Mesodermal cell (in vitro differentiated cells): ENCODE measurements around the gene COG5.
A peak's percentile ranks its signal among the peaks of the same experiment; 100 is the strongest.

Experiments
- H3K27ac ChIP-seq: 2 replicates; pipeline ENCODE4 v1.7.0; 2013; ENCODE audit warnings: mild to moderate bottlenecking, low read depth, low read length, moderate library complexity; ENCODE audit not compliant: severe bottlenecking
- H3K36me3 ChIP-seq: 2 replicates; pipeline ENCODE4 v1.7.1; 2013; ENCODE audit warnings: mild to moderate bottlenecking, low read length, moderate library complexity; ENCODE audit not compliant: control insufficient read depth, insufficient read depth
- H3K4me1 ChIP-seq: one replicate; pipeline ENCODE4 v1.7.1; 2013; ENCODE audit warnings: mild to moderate bottlenecking, low read length; ENCODE audit not compliant: insufficient read depth, control insufficient read depth, poor library complexity, severe bottlenecking
- H3K4me3 ChIP-seq: 2 replicates; pipeline ENCODE4 v1.7.0; 2013; ENCODE audit warnings: low read length, control low read depth, mild to moderate bottlenecking; ENCODE audit not compliant: insufficient read depth, poor library complexity, severe bottlenecking; ENCODE audit errors: extremely low read depth
- H3K9me3 ChIP-seq: 2 replicates; pipeline ENCODE4 v1.7.1; 2013; ENCODE audit warnings: mild to moderate bottlenecking, low read length, moderate library complexity; ENCODE audit not compliant: control insufficient read depth
- WGBS, 2 experiments: methylation state at CpG; one replicate each; pipeline ENCODE4 v1.1.5; 2013; ENCODE audit warnings: missing lambda C conversion rate in 2 of 2; ENCODE audit not compliant: insufficient coverage in 2 of 2; 5-methylcytosine and 5-hydroxymethylcytosine counted together

The COG5 gene

GRCh38 chr7:107394831-107395230, 168.9 kb downstream of the COG5 start:
- Histone ChIP-seq H3K36me3 (no peaks in the 10 kb centered on the region), H3K4me1 (no peaks in the 10 kb centered on the region), H3K9me3 (no peaks in the 10 kb centered on the region), H3K4me3 (no peak overlapping the region), H3K27ac (no peak overlapping the region)
- no CpG with 5 or more reads among the region's 1 CpG for WGBS, 2 experiments

- Histone ChIP-seq H3K9me3 (no peaks in the 10 kb centered on the region), H3K4me1 (no peaks in the 10 kb centered on the region), H3K4me3 (no peak overlapping the region), H3K27ac (no peak overlapping the region), H3K36me3 (no peaks in the 10 kb centered on the region)
- no CpG with 5 or more reads among the region's 1 CpG for WGBS, 2 experiments
These were observed 169.4 kb downstream of the COG5 start for GRCh38 chr7:107394276-107394675.

GRCh38 chr7:107392830-107393229, 170.9 kb downstream of the COG5 start:
- no peak overlapping the region for H3K4me3 ChIP-seq
- WGBS, 2 experiments = 83% methylated on average over 1 of the region's 3 CpGs; no CpG with 5 or more reads in 1 of the 2 experiments
- no peak overlapping the region for H3K27ac ChIP-seq
- H3K36me3 ChIP-seq = no peaks in the 10 kb centered on the region
- H3K9me3 ChIP-seq = no peaks in the 10 kb centered on the region
- H3K4me1 ChIP-seq = peaks cover 4% of the 10 kb centered on the region

- Histone ChIP-seq H3K27ac (no peak overlapping the region), H3K4me1 (peaks cover 21% of the 10 kb centered on the region), H3K36me3 (no peaks in the 10 kb centered on the region), H3K9me3 (no peaks in the 10 kb centered on the region), H3K4me3 (no peak overlapping the region)
- WGBS, 2 experiments = 18 to 36% methylated on average over 6 to 7 of the region's 8 CpGs
These were observed 172.8 kb downstream of the COG5 start for GRCh38 chr7:107390916-107391315.

GRCh38 chr7:107388604-107389003, 175.1 kb downstream of the COG5 start:
- H3K4me1 ChIP-seq = peaks cover 21% of the 10 kb centered on the region
- no peaks in the 10 kb centered on the region for H3K36me3 ChIP-seq
- 94 to 95% methylated on average over 7 of the region's 8 CpGs for WGBS, 2 experiments
- no peak overlapping the region for H3K4me3 ChIP-seq
- H3K9me3 ChIP-seq = no peaks in the 10 kb centered on the region
- H3K27ac ChIP-seq = peak overlapping the region; percentile 96

- Histone ChIP-seq H3K36me3 (no peaks in the 10 kb centered on the region), H3K9me3 (no peaks in the 10 kb centered on the region), H3K4me1 (peaks cover 21% of the 10 kb centered on the region), H3K27ac (peak overlapping the region; percentile 96), H3K4me3 (no peak overlapping the region)
- 73 to 80% methylated on average over 6 of the region's 6 CpGs for WGBS, 2 experiments
These were observed 176.0 kb downstream of the COG5 start for GRCh38 chr7:107387573-107388219.

GRCh38 chr7:107387128-107387527, 176.6 kb downstream of the COG5 start:
- WGBS, 2 experiments = 26 to 40% methylated on average over 4 of the region's 6 CpGs
- H3K4me1 ChIP-seq = peaks cover 21% of the 10 kb centered on the region
- peak overlapping the region; percentile 96 for H3K27ac ChIP-seq
- H3K36me3 ChIP-seq = no peaks in the 10 kb centered on the region
- H3K9me3 ChIP-seq = no peaks in the 10 kb centered on the region
- no peak overlapping the region for H3K4me3 ChIP-seq

GRCh38 chr7:107386548-107387102, 177.1 kb downstream of the COG5 start:
- 92% methylated on average over 1 of the region's 4 CpGs; no CpG with 5 or more reads in 1 of the 2 experiments for WGBS, 2 experiments
- peak overlapping the region; percentile 96 for H3K27ac ChIP-seq
- no peak overlapping the region for H3K4me3 ChIP-seq
- no peaks in the 10 kb centered on the region for H3K36me3 ChIP-seq
- peaks cover 21% of the 10 kb centered on the region for H3K4me1 ChIP-seq
- no peaks in the 10 kb centered on the region for H3K9me3 ChIP-seq

- H3K4me3 ChIP-seq = no peak overlapping the region
- peaks cover 21% of the 10 kb centered on the region for H3K4me1 ChIP-seq
- 92 to 100% methylated on average over 3 of the region's 5 CpGs for WGBS, 2 experiments
- H3K27ac ChIP-seq = no peak overlapping the region
- no peaks in the 10 kb centered on the region for H3K9me3 ChIP-seq
- H3K36me3 ChIP-seq = no peaks in the 10 kb centered on the region
These were observed 179.7 kb downstream of the COG5 start for GRCh38 chr7:107384025-107384424.

- Histone ChIP-seq H3K4me1 (peaks cover 21% of the 10 kb centered on the region), H3K36me3 (no peaks in the 10 kb centered on the region), H3K27ac (no peak overlapping the region), H3K4me3 (no peak overlapping the region), H3K9me3 (no peaks in the 10 kb centered on the region)
- 93 to 100% methylated on average over 3 of the region's 4 CpGs for WGBS, 2 experiments
These were observed 180.5 kb downstream of the COG5 start for GRCh38 chr7:107383203-107383602.

GRCh38 chr7:107381453-107381852, 182.3 kb downstream of the COG5 start:
- Histone ChIP-seq H3K4me1 (peaks cover 4% of the 10 kb centered on the region), H3K27ac (no peak overlapping the region), H3K36me3 (no peaks in the 10 kb centered on the region), H3K4me3 (no peak overlapping the region), H3K9me3 (no peaks in the 10 kb centered on the region)
- no CpG with 5 or more reads among the region's 4 CpGs for whole genome bisulfite sequencing, 2 experiments
